ENCODE data around the gene ARMH3.

DNA sequence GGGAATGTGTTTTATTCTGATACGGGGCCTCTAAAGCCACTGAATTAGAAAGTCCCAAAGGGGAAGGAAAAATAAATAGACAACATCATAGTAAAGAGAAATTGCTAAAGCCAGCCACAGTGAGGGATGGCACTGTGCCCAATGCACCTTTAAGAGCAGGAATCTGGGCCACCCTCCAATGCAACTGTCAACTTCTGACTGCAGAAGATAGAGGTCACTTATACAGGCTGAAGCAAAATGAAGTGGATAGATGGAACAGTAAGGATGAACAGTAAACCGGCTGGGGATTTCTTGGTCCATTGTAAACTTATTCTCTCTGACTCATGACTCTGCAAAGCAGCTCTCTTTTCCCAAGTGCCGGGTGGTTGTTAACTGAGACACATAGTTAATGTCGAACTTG is 158.3 kb downstream of the ARMH3 start:
- TF ChIP-seq CTCF (IDR thresholded peaks at IDR 0.05) = no peak
- no peak for TF ChIP-seq POLR2A (IDR thresholded peaks at IDR 0.05)

All from testis (tissue), 2 donors.